HG03457 (cell line): ENCODE data around the gene COPE.
"Not testable (repeated sequence)": the region's sequence is repeated elsewhere in the genome, so short reads cannot be mapped to it uniquely, and the experiment has no call there.

Source experiments
- ATAC-seq: cut with Tn5 transposase; IDR thresholded peaks from one replicate; pipeline ENCODE4 v1.9.1; 2021; ENCODE audit warnings: moderate number of reproducible peaks; ENCODE audit not compliant: unreplicated experiment

Gene COPE

DNA sequence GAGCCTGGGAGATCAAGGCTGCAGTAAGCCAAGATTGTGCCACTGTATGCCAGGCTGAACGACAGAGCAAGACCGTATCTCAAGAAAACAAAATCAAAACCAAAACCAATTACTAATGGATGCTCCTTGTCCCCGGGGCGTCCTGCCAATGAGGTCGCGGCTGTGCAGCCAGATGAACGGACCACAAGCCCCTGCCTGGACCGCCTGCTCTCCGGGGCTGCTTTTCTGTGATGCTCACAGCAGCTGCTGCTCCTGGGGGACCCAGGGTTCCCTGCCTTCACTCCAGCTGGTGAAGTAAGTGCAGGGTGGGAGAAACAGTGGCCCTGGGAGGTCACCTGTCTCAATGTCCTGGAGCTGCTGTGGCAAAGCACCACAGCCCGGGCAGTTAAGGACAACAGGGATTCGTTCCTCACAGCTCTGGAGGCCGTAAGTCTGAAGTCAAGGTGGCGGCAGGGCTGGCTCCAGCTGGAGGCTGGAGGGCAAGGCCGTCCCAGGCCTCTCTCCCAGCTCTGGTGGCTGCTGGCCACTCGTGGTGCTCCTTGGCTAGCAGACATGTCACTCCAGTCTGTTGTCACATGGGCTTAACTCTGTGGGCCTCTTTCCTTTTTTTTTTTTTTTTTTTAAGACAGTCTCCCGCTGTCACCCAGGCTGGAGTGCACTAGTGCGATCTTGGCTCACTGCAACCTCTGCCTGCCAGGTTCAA, 10.1 kb downstream of the COPE start:
- ATAC-seq = no peak

DNA sequence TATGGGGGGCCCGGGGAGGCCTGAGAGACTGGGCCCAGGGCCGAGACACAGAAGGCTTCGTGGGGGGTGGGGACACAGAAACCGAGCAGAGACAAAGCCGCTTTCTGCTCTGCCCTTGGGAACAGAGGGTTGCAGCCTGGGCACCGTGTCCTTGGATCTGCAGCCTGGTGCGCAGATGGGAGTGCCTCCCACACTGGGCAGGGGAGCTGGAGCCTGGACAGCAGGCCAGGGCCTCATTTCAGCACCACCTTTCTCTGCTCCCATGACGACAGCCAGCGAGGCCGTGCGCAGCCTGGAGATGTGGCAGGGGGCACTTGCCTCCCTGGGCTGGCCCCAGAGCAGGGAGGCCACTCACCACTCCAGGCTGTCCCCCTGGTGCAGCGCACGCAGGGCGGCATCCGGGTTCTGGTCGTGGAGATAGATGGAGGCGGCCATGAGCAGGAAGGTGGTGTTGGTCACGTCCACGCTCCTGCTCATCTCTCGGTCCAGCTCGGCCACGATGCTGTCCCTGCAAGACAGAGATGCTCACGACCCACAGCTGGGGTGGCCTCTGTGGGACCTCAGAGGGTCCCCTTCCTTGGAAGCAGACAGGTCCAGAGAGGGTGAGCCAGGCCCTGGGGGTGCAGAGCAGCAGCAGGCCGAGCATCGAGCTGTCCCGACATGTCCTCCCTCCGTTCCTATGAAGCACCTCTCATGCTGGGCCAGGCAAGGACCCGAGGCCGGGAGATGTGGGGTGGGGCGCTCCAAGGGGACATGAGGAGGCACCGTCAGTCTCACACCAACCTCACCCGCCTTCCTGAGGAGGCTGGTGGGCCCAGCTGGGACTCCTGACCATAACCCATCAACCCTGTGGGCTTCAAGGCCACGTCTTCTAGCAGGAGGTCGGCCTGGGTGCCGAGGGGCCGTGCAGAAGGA, 12.3 kb downstream of the COPE start:
- no peak for ATAC-seq

DNA sequence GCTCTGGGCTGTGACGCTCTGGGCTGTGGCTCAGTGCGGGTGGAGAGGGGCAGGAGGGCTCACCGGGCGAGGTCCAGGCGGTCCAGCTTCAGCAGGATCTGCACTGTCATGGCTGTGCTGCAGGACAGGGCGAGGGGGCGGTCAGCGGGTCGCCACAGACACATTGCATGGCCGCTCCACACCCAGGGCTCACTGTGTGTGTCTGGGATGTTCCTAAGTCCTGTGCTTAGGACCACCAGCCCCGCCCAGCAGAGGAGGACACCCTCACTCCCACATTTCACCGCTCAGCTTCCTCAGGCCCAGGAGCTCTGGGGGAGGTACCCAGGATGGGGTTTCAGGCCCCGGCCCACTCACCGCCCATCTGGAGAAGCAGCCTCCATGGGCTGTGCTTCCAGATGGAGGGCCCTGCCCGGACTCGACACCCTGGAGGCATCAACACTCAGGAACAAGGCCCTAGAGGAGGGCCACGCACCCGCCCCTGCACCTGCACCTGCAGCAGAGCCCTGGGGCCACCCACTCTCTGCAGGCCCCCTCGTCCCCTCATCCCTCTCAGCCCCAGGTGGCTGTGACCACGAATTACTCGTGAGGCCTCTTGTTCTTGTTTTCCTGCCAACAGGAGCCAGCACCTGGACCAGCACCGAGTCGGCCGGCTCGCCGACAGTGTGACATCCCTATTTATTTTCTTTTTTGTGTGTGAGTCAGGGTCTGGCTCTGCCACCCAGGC, 13.5 kb downstream of the COPE start:
- ATAC-seq = no peak

GRCh38 chr19:18905058-18905456, 14.1 kb downstream of the COPE start:
- no peak for ATAC-seq

DNA sequence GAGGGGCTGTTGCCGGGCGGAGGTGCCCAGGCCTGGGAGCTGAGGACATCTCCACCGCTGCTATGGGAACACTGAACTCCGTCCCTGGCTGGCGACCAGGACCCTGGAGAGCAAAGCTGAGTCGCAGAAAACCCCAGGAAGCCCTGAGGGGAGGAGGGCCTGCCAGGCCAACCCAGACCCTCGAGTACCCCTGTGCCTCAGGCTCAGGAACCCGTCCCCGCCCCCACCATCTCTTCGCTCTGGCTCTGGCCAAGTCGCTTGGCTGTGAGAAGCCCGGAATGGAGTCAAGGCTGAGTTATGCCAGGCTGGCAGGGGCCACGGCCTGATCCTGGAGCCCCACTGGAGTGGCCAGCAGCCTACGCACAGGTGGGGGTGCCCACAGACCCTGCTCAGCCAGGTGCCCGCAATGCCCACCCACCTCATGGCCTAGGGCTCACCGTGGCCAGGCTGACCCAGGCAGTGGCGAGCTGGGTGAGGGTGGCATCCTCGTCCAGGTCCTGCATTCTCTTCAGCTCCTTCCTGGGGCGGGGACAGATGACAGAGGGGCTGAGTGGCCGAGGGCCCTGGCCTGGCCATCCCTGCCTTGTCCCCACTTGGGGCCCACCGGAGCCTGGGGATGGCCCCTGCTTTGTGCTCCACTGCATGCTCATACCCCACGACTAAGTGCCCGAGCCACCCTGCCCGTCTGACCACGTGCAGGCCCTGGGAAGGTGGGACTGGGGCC, 14.7 kb downstream of the COPE start:
- ATAC-seq = no peak

DNA sequence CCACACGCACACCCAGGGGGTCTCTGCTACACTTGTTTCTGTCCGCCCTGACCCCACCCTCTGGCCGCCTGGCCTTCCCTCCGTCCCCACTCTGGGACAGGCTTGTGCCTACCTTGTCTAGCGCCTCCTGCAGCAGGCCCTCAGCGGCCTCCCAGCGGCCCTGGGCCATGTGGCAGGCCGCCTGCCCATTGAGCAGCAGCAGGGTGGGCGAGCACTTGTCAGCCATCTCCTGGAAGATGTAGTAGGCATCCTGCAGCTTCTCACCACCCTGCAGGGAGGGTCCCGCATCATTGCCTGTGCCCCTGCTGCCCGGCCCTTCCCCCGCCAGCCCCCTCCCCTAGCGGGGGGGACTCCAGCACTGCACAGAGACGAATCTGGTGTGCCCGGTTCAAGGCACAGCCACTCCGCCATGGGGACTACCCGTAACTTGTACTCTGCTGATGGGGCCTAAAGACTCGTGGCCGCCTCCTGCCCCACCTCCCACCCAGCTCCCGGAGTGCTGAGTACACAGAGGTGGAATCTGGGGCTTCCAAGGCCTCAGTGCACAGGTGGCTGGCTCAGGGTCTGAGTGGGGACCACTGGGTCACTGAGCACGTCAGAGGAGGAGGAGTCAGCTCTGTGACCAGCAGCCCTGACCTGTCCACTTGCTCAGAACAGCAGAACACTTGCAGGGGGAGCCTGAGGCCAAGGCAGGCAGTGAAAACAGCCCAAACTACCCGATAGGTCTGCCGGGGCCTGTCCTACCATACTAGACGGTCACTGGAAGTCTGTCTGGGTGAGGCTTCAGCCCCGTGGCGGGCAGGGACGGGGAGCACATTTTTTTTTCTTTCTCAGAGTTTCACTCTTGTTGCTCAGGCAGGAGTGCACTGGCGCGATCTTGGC, 15.8 kb downstream of the COPE start:
- ATAC-seq = no peak

- not testable (repeated sequence) for ATAC-seq
Measured at GRCh38 chr19:18902519-18902918, 16.7 kb downstream of the COPE start.

DNA sequence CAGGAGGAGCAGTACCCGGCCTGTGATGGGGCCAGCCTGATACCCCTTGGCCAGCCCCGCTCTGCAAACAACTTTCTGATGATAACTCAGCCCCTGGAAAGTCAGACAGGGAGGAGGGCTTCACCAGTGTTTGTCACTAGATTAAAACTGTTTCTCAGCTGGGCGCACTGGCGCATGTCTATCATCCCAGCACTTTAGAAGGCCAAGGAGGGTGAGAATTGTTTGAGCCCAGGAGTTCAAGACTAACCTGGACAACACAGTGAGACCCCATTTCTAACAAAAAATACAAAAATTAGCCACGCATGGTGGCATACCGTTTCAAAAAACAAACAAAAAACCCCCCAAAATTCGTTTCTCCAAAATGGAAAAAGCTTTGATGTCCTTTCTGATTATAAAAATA, 17.7 kb downstream of the COPE start:
- no peak for ATAC-seq

DNA sequence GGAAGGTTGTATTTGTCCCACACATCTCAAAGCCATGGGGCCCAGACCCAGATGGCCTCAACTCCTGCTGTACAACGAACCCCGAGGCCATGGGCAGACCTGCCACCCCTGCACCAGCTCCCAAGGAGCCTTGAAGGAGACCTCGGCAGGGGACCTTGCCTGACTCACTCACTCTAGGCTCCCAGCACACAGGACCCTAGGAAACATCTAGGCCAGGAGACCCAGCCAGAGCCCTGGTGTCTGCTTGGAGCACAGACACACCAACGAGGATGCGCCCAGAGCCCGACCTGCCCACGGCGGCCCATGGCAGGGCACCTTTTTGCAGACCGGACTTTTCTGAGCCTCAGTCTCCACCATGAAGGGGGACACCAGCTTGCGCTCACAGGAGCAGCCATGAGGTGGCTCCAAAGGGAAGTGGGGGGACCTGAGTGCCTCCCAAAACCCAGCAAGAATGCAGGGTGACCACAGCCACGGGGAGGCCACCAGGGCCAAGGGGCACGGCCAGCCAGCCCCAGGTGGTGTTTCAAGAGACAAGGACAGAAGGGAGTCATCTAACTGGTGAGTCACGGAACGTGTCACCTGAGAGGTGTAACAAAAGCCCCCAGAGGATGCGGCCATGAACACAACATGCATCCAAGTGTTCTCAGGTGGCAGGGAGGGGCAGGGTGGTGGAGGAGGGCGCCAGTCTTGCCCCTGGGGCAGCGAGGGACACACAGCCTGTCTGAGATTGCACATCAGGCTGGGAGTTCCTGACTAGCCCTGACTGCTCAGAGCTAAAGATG, 18.3 kb downstream of the COPE start:
- no peak for ATAC-seq

DNA sequence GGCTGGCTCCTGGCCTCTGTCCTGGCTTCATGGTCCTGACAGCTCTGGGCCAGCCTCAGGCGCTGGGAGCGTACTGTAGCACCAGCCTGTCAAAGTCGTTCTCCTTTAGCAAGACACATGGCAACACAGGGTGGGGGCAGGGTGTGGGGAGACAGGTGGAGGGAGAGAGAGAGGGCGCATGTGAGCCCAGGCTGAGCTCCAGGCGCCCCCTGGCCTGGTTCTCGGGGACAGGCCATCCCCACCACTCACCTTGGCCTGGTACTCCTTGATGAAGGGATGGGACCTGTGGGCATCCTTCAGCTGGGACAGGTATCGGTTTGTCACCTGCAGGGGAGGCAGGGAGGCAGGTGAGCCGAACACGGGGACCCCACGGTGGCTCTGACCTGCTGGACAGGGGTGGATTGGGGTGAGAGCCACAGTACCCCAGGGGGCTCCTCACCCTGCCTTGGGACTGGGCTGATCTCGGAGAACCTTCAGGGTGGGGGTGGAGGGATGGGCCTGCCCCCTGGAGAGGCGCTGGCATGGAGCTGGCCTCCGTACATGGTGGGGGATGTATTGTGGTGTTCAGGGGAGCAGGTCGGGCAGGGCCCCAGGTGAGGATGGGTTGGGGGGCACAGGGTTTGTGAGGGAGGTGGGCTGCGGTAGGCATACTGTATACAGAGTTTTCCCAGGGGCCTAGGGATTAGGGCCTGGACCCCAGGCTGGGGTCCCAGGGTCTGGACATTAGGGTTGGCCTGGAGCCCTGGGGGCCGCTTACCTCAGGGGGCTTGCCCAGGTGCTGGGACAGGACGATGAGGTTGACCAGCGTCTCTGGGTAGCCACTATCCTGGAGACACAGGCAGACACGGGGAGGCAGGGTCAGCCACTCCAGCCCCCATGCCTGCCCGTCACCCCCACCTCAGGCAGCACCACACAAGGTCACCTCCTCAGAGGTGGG, 19.3 kb downstream of the COPE start:
- ATAC-seq = no peak

GRCh38 chr19:18898607-18899408, 20.4 kb downstream of the COPE start:
- no peak for ATAC-seq

GRCh38 chr19:18898081-18898606, 21.0 kb downstream of the COPE start:
- no peak for ATAC-seq

DNA sequence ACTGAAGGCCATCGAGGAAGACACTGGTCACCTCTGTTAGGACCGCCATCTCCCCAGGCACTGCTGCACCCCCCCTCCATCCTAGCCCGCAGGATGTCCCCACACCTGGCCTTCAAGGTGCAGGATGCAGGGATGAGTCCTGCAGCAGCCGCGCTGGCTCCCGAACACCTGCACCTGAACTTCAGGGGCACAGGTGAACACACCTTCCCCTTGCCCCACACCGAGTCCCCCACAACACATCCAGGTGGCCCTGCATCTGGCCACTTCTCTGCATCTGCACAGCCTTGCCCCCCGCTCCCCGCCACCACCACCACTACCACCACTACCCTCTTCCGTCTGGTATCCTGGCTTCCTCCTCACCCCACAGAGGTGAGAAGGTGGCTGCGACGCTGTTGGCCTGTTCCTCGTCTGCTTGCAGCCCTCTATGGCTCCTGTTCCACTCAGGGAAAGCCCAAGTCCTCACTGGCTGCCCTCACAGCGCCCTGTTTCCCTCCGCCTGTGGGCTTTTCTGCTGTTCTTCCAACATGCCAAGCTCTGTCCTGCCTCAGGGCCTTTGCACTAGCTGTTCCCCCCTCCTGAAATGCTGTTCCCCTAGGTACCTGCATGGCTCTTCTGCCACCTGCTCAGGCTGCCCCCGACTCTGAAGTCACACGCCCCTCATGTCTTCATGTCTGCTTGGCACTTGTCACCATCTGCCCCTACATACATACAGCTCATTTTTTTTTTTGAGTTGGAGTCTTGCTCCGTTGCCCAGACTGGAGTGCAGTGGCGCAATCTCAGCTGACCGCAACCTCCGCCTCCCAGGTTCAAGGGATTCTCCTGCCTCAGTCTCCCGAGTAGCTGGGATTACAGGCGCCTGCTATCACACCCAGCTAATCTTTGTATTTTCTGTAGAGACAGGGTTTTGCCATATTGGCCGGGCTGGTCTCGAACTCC, 21.8 kb downstream of the COPE start:
- no peak for ATAC-seq

DNA sequence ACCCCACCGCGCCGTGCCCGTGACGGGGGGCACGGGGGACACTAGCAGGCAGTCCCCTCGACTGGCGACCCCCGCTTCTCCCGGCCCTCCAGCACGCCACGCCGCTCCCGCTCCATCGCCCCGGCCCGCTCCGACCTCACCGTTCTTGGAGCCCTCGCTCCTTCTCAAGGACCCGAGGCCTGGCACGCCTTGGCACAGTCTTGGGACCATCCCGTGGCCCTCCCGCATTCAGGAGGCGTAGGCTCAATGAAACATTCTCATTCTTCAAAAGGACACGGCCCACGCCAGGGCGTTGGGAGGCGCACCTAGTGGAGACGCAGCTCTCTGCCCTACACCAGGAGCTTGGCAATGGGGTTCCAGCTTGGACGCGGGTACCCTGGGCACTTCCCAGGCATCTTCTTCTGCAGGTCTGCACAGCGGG, 22.8 kb downstream of the COPE start:
- ATAC-seq = no peak

DNA sequence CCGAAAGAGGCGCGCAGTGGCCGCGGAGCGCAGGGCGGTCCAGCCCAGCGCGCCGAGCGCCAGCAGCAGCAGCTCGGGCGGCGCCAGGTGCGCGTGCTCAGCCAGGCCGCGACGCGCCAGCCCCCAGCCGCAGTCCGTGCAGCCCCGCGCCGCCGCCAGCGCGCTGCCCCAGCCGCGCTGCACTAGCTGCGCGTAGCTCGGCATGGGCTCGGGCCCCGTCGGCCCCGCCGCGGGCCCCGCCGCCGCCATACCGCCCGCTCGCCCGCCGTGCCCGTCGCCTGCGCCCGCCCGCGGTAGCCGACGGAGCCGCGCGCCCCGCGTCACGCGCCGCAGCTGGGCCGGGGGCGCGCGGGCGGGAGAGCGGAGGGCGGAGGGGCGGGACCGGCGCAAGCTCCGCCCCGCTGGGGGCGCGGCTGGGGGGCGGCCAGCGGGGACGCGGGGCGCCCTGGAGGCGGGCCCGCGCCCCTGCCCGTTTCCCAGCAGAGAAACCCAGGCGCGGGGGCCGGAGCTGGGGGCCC, 23.3 kb downstream of the COPE start, which contains the start of gene CERS1:
Gene CERS1 (minus strand): TSS at position 335 of the 518 bp plus-strand sequence. CDS start 86 bp downstream, at position 249.
- no peak for ATAC-seq
